Non-pigmented ciliary epithelial cell (primary cell): ENCODE data around the gene TMEM9.
A peak's percentile ranks its signal among the peaks of the same experiment; 100 is the strongest.

Experiments used
- DNase-seq: peaks from one replicate; pipeline ENCODE4 v3.0.0-alpha.2; 2010; ENCODE audit warnings: low read depth

TMEM9 gene

GRCh38 chr1:201154389-201155165, at the start of gene TMEM9:
Gene TMEM9 (minus strand): TSS chr1:201154474. CDS start chr1:201153923, 551 bp downstream.
- DNase-seq, result peak; percentile 82

- DNase-seq, result no peak
Observed at GRCh38 chr1:201198598-201198997, 44.3 kb upstream of the TMEM9 start.

- DNase-seq, result no peak
Observed at GRCh38 chr1:201194046-201194445, 39.8 kb upstream of the TMEM9 start.

GRCh38 chr1:201192261-201192788, 38.1 kb upstream of the TMEM9 start:
- no peak for DNase-seq

- DNase-seq, result peak; percentile 74
Observed at GRCh38 chr1:201191653-201192260, 37.5 kb upstream of the TMEM9 start.

- DNase-seq, result no peak
Observed at GRCh38 chr1:201190624-201191051, 36.4 kb upstream of the TMEM9 start, which contains the start of gene IGFN1. Gene IGFN1 (plus strand): TSS chr1:201190824. CDS start chr1:201193294, 2,470 bp downstream.

GRCh38 chr1:201190005-201190404, 35.7 kb upstream of the TMEM9 start:
- no peak for DNase-seq

GRCh38 chr1:201189085-201189484, 34.8 kb upstream of the TMEM9 start:
- no peak for DNase-seq

GRCh38 chr1:201186192-201186591, 31.9 kb upstream of the TMEM9 start:
- DNase-seq, result no peak

GRCh38 chr1:201185527-201186128, 31.4 kb upstream of the TMEM9 start:
- no peak for DNase-seq

GRCh38 chr1:201185123-201185453, 30.8 kb upstream of the TMEM9 start:
- no peak for DNase-seq

GRCh38 chr1:201184307-201185122, 30.2 kb upstream of the TMEM9 start:
- peak; percentile 36 for DNase-seq

- DNase-seq, result no peak
Observed at GRCh38 chr1:201183753-201184152, 29.5 kb upstream of the TMEM9 start.

GRCh38 chr1:201183209-201183608, 28.9 kb upstream of the TMEM9 start:
- DNase-seq, result no peak

- no peak for DNase-seq
Observed at GRCh38 chr1:201181726-201182125, 27.5 kb upstream of the TMEM9 start.

- no peak for DNase-seq
Observed at GRCh38 chr1:201181323-201181722, 27.0 kb upstream of the TMEM9 start.

- DNase-seq, result no peak
Observed at GRCh38 chr1:201180901-201181300, 26.6 kb upstream of the TMEM9 start.

GRCh38 chr1:201180141-201180540, 25.9 kb upstream of the TMEM9 start:
- DNase-seq, result no peak

GRCh38 chr1:201178718-201179117, 24.4 kb upstream of the TMEM9 start:
- no peak for DNase-seq

GRCh38 chr1:201176940-201177339, 22.7 kb upstream of the TMEM9 start:
- no peak for DNase-seq

- no peak for DNase-seq
Observed at GRCh38 chr1:201175820-201176500, 21.7 kb upstream of the TMEM9 start.

GRCh38 chr1:201173736-201174135, 19.5 kb upstream of the TMEM9 start:
- DNase-seq, result no peak
